GM18502 (cell line): ENCODE results near the gene MARK2.

Source experiments
- ATAC-seq: cut with Tn5 transposase; IDR thresholded peaks from one replicate; pipeline ENCODE4 v1.9.1; 2021; ENCODE audit warnings: mild to moderate bottlenecking; ENCODE audit not compliant: unreplicated experiment, poor library complexity

MARK2 gene

DNA sequence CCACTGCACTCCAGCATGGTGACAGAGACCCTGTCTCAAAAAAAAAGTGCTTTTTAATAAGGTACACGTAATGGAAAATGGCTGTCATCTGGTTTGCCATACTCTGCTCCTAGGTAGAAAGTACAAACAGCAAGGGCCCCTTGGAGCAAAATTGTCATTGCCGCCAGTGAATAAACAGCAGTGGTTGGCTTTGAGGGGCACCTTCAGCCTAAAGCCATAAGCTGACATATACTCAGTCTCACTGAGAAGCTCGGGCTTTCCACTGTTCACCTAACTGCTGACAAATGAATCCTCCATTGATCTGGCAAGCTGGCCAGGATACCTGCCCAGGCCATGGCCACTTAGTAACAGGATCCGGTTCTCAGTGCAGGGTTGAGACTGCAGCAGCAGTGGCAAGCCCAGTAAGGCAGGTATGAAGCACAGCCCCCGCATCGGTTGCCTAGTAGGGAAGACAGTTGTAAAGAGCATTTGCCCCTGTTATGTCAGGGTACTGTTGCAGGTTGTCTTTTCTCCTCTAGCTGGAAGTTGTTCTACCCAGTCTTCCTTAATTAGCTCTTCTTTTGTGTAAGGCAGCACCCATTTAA, 38.8 kb downstream of the MARK2 start:
- no peak for ATAC-seq

GRCh38 chr11:63879598-63880402, 40.9 kb downstream of the MARK2 start:
- no peak for ATAC-seq

- ATAC-seq, result no peak
Measured at GRCh38 chr11:63880403-63880790, 41.5 kb downstream of the MARK2 start.

- no peak for ATAC-seq
Measured at GRCh38 chr11:63882555-63883242, 43.8 kb downstream of the MARK2 start.

GRCh38 chr11:63883791-63884190, 44.9 kb downstream of the MARK2 start:
- ATAC-seq, result no peak

DNA sequence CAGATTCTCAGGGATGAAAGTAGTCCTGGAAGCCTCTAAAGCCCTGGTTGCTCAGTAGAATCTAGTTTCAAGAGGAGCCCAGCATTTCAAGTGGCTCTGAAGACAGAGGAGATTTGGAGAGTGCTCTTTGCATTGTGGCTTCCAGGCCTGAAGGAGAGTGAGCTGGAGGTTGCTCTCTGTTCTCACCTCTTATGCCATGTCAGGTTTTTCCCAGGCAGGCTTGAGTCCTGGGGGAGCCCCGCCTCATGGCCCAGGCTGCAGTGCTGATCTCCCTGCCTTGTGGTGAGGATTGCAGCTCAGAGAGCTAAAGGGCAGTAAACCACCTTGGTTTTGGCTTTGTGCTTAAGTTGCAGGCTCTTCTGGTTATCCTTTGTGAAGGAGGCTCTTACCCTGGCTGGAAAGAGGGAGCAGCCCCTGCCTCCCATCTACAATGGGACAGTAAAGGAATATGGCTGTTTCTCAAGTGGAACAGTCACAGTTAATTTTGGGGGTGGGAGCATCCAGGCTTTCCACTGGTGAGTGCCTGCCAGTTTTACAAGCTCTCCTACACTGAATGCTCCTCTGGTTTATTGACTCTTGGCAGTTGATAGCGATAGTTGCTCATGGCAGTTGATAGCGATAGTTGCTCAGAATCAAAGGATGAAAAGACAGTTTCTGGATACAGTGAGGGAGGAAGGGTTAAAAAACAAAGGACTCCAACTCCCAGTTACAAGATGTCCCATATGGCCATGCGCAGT, 45.5 kb downstream of the MARK2 start:
- ATAC-seq, result no peak

DNA sequence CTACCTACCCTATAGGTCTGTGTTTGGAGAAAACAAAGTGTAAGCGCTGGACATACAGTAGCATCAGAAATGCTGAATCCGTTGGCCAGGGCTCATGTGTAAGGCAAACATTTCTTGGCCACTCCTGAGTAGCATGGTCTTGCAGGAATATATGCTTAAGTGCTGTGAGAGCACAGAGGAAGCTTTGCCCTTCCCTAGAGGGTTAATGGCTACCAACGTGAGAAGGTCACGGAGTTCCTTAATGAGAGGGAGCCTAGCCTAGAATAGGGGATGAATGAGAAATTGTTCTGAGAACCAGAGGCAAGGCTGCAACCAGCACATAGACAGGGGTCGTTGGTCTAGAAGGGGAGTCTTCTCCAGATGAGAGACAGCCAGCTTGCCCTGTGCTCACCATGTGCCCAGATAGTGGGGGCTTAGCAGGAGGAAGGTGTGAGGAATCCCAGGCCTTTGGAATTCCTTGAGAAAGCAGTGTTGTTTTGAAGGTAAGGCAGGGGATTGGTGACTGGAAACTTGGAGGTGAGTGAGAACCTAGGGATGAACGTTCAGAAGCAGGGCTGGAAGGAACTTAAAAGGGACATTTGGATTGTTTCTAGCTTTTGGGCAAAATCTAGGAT, 48.6 kb downstream of the MARK2 start:
- no peak for ATAC-seq

DNA sequence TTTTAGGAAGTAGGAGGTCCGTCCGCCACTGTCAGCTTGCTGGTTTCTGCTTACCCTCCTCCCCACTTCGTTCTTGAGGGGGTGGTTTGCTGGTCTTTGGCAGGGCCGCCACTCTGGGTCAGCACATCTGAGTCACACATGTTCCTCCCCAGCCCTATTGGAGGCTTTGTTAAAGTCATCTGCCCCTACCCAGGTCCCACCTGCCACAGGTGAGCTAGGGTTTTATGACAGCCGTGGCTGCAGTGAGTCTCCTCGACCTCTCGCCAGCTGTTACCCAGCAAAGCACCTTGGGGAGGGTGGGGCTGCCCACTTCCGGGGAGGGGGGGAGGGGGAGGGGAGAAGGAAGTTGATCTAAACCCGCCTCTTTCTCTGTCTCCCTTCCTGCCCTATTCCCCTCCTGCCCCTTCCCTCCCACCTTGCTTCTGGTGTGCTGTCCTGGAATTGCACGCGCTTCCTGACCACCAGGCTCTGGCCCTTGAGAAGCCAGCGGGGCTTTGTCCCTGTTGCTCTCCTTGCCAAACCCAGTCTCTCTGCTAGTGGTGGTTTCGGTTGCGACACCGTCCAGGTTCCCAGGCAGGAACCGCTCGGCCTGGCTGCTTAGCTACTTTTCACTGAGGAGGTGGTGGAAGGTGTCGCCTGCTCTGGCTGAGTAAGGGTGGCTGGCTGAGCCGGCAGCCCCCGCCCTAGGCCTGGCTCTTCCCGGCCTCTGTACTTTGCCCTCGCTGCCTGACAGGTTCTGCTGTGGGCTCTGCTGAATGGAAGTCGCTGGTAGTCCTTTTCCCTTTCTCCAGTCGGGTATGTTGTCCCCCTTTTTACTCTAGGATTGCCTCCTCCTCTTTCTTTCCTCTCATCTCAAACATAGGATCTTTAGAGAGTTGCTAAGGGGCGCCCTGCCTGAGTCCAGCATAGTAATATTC, 49.5 kb downstream of the MARK2 start:
- peak; percentile 57 for ATAC-seq

GRCh38 chr11:63889344-63889743, 50.4 kb downstream of the MARK2 start:
- ATAC-seq, result no peak

DNA sequence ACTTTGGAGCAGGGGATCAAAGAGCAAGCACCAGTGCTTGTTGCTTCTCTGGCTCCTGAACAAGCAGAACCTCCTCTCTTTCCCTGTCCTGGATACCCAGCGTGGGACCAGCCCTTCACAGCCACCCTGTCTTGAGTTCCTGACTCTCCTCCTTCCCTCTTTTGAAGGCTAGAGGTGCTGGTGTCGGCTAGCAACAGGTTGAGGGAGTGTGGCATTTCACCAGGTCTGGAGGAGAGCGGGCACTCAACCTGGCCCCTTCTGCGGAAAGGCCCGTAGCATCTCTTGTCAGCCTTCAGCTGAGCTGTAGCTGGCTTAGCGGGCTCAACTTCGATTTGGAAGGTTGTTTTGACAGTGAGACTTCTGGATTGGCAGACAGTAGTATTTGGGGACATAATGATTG, 51.5 kb downstream of the MARK2 start:
- ATAC-seq, result no peak

- no peak for ATAC-seq
Measured at GRCh38 chr11:63892228-63892627, 53.3 kb downstream of the MARK2 start.

DNA sequence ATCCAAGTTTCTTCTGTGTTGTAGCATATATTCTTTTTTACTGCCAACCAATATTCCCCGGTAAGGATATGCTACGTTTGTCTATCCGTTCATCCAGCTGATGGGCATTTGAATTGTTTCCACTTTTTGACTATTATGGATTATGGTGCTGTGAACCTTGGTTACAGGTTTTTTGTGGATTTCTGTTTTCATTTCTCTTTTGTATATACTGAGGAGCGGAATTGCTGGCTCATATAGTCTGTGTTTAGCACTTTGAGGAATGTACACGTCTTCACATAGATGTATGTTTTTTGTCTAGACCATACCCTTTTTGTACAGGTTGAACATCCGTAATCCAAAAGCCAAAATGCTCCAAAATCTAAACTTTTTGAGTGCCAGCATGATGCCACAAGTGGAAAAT, 54.4 kb downstream of the MARK2 start:
- ATAC-seq, result no peak

DNA sequence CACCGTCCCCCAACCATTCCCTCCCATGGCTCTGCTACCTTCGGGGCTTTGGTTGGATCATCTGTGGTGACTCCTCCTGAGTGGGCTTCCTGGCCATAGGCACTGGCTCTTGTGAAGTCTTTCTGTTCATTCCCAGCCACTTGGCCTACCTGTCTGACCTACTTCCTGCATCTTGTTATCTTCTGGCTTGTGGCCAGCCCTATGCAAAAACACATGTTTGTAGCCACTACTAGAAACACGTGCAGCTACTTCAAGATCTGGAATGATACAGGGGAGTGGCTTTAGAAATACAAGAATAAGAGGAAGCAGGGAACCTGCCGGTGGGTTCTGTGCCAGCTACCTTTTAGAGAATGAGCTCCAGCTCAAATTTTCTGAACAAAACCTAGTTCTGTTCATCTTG, 57.2 kb downstream of the MARK2 start:
- ATAC-seq, result no peak

GRCh38 chr11:63897459-63898146, 58.7 kb downstream of the MARK2 start:
- ATAC-seq, result no peak

GRCh38 chr11:63901660-63902059, 62.8 kb downstream of the MARK2 start:
- no peak for ATAC-seq

GRCh38 chr11:63903884-63904283, 65.0 kb downstream of the MARK2 start:
- no peak for ATAC-seq

GRCh38 chr11:63904743-63905142, 65.8 kb downstream of the MARK2 start:
- ATAC-seq, result no peak

- no peak for ATAC-seq
Measured at GRCh38 chr11:63905179-63905578, 66.3 kb downstream of the MARK2 start.

DNA sequence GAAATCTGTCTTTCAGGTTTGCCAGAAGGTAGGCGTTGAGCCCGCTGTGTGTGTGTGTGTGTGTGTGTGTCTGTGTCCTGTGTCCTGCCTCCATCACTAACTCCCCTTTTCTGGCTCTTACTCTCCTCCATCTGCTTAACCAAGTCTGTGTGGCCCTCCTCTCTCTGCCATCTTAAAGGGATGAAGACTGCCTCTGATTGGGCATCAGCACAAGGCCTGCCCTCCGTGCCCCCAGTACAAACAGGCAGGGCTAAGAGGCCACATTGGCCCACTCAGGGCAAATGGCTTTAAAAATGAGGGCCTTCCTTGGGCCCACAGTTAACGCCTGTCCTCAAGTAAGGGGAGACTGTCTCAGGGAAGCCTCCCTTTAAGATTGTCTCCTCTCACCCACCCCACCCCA, 67.2 kb downstream of the MARK2 start:
- no peak for ATAC-seq
